Stimulated activated CD4-positive, alpha-beta T cell treated with anti-CD3 and anti-CD28 coated beads, TNF-alpha, amount 100 ng/mL, for 1 hour (primary cell): ENCODE measurements around the gene ZCCHC9.
"Not testable (repeated sequence)": the region's sequence is repeated elsewhere in the genome, so short reads cannot be mapped to it uniquely, and the experiment has no call there.

Experiments
- DNase-seq, 3 donors: peaks; one replicate each; pipeline ENCODE4 v3.0.0-alpha.2; 2020; ENCODE audit warnings: low read depth in 3 of 3, low spot score in 1 of 3

Gene ZCCHC9

GRCh38 chr5:81305785-81306184 is 4.4 kb downstream of the ZCCHC9 start:
- no peak for DNase-seq

GRCh38 chr5:81308836-81309235 is 7.4 kb downstream of the ZCCHC9 start:
- DNase-seq = no peak

DNA sequence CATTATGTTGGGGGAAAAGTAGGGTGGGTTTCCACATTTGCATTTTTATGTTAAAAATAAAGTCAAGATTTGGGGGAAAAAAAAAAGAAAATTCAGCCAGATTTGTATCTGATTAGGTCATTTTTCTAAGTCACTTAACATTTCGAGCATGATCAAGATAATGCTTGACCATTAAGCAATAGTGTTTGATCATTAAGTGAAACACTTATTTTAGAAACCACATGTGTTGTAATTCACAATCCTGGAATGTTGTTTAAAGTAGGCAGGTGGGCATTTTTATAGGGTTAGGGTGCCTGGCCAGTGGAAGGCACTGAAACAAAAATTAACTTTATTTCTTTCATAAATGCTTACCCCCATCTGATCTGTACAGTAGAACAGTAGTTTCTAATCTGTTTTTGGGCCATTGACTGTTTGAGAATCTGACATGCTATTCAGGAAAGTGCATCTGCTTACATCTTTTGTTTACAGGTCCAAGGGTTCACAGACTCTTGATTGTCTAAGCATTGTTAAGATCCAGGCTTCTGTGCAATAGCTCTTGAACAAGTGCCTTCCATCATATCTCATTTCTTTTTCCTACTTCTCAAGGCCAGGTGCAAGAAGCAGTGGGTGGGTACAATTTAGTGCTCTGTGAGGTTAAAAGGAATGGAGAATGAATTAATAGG is 9.1 kb downstream of the ZCCHC9 start:
- no peak for DNase-seq

DNA sequence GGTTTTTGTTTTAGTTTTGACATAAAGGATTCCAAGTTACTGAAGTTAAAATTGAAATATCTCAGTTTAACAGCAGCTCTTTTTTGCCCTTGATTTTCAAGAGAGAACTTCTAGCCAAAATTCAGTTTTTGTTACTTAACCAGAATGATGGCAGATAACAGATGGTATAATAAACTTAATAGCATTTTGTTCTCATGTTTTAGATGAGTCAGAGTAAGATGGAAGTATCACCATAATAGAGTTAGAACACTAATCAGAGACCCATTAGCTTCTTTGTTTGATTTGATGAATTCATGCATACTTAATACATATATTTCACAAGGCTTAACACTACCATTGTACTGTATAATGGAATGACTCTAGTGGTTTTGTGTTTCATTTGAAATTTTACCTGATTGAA is 11.9 kb downstream of the ZCCHC9 start:
- DNase-seq = no peak

GRCh38 chr5:81313686-81314085 is 12.3 kb downstream of the ZCCHC9 start:
- DNase-seq = no peak

DNA sequence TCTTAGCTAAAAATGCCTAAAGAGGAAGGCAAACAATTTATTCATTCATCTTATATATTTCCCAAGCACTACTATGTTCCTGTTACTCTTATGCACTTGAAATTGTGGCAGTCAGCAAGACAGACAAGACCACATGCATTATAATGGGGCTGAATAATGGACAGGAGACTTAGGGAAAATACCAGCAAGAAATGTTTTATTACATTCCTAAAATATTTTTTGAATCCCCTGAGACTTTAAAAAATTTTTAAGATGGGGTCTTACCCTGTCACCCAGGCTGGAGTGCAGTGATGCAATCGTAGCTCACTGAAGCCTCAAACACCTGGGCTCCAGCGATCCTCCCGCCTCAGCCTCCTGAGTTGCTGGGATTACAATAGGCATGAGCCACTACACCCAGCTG is 13.2 kb downstream of the ZCCHC9 start:
- DNase-seq = no peak

- no peak for DNase-seq
Measured at GRCh38 chr5:81315336-81315735, 13.9 kb downstream of the ZCCHC9 start.

DNA sequence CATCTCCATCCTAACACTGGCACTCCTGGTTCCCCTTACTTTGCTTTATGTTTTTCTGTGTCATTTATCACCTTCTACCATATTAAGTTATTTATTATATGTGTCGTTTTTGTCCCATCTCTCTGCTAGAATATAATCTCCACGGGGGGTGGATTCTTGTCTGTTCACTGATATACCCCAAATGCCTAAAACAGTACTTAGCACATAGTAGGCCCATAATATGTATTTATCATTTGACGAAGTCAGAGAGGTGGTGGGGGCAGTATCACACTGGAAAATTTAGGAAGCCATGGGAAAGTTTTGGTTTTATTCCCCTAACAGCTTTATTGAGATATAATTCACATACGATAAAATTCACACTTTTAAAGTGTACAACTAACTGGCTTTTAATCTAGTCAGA is 14.4 kb downstream of the ZCCHC9 start:
- DNase-seq = no peak

DNA sequence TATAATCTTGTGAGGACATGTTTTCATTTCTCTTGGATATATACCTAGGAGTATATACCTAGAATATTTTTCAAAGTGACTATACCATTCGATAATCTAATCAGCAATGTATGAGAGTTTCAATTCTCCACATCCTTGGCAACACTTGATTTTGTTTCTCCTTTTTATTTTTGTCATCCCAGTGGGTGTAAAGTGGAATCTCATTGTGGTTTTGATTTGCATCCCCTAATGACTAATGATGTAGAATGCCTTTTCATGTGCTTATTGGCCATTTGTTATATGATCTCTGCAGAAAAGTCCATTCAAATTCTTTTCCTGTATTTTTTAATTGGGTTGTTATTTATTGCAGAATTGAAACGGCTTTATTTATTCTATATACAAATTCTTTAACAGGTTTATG is 15.2 kb downstream of the ZCCHC9 start:
- DNase-seq = no peak

DNA sequence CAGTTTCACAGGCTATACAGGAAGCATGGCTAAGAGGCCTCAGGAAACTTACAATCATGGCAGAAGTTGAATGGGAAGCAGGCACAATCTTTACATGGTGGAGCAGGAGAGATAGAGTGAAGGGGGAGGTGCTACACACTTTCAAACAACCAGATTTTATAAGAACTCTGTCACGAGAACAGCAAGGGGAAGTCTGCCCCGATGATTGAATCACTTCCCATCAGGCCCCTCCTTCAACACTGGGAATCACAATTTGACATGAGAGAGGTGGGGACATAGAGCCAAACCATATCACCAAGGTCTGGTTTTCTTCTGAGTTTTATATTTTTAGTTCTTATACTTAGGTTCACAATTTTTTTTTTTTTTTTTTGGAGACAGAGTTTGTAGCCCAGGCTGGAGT is 16.1 kb downstream of the ZCCHC9 start:
- no peak for DNase-seq

- no peak for DNase-seq
Measured at GRCh38 chr5:81326554-81326953, 25.2 kb downstream of the ZCCHC9 start.

DNA sequence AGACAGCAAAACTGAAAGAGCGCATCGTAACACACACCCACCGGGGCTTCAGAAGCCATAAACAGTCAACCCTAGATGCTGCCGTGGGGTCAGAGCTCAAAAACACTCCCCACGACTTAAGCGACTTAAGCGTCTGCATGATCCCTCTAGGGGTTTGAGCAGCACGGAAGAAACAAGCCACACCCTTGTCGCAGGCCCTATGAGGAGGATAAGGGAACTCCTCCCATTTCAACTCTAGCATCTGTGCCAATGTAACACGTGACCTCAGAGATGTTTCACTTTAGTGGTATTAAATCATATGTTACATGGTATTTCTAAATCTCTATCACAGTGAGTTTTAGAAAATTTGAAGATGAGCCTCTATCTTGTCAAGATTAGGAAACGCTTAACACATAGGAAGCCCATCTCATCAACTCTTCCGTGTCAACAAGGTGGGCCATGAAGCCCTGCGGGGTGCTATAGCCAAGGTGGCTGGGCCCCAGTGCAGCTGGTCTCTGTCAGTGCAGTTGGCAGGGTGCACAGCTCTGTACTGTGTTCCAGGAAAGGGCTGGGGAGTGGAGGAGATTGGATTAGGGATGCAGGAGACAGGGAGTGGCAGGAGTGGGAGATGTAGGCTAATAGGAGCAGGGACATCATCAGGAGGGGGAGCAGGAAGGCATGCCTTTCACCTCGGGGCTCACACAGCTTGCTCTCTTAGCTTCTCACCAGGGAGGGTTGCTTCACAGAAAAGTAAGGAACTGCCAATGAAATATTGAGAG is 33.1 kb downstream of the ZCCHC9 start:
- DNase-seq = no peak

DNA sequence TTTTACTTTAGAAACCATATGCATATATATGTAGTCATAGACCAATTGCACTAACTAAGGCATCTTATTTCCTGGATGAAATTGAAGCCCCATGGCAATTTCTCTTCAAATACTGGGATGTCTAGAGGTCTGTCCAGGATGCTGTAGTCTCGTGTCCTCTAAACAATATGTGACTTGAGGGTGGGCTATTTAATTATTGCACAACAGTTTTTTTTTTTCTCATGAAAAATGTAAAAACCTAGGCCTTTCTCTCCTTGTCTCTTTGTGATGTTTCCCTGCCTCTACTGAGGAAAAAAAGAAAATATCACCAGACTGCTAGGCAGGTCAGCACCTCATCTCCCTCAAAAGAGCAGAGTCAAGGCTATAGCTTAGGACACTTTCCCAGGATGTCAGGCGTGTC is 34.6 kb downstream of the ZCCHC9 start:
- no peak for DNase-seq

DNA sequence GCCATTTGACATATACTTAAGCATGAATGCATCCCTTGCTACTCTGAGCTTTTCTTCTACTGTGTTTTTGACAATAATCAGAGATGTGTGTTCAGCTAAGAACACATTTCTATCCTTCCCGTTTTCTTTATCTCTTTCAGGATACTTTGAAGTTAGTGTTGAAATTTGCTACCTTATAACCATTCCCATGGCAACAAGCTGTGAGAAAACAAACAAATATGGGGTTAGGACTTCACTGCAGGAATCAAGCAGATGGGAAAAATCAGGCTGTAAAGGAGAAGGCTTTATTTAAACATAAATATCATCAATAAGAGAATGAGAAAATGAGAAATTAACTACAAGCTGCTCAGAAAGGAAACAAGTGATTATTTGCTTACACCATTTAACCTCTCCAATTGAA is 35.2 kb downstream of the ZCCHC9 start:
- DNase-seq = no peak

- DNase-seq = no peak
Measured at GRCh38 chr5:81337803-81338202, 36.4 kb downstream of the ZCCHC9 start.

DNA sequence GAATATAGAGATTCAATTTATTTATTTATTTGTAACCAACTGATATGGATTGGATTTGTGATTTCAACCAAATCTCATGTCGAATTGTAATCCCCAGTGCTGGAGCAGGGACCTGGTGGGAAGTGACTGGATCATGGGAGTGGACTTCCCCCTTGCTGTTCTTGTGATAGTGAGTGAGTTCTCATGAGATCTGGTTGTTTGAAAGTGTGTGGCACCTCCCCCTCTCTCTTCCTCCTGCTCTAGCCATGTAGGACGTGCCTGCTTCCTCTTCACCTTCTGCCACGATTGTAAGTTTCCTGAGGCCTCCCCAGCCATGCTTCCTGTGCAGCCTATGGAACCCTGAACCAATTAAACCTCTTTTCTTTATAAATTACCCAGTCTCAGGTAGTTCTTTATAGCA is 36.8 kb downstream of the ZCCHC9 start:
- DNase-seq = not testable (repeated sequence)

GRCh38 chr5:81344736-81345135 is 43.3 kb downstream of the ZCCHC9 start:
- DNase-seq = no peak

GRCh38 chr5:81345411-81346003 is 44.1 kb downstream of the ZCCHC9 start:
- DNase-seq = no peak

GRCh38 chr5:81349161-81349560 is 47.8 kb downstream of the ZCCHC9 start:
- no peak for DNase-seq

GRCh38 chr5:81350507-81350906 is 49.1 kb downstream of the ZCCHC9 start:
- no peak for DNase-seq

DNA sequence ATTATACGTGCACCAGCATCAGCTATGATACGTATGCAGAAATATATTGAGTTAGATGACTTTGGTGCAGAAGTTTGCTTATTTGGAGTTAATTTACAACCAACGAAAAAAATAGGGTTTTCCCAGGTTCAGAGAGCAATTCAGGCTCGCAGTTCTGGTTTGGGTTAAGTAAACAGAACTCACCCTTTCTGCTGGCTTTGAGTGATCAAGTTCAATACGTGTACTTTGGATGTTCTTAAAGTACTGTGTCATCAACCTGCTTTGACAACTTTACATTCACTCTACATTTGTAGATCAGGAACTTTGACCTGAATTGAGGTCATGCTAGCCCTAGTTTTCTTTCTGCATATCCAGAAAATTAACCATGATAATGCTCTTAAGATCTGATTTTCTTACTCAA is 51.8 kb downstream of the ZCCHC9 start:
- no peak for DNase-seq

DNA sequence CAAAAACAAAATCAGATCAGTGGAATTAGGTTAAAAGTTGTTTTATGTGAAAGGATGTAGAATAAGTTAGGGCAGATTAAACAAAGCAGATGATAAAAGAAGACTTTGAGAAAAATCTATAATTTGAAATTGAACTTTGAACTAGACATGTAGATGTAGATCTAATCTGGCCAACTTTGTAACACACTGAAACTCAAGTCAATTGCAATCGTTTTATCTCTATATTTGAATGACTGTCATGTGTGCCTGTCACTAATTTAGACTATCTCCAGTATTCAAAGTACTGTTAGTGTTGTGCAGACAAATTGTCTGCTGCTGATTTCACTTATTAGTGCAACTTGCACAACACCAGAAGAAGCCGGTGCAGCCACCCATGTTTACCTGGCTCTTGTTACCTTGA is 52.7 kb downstream of the ZCCHC9 start:
- no peak for DNase-seq
